Suprapubic skin (tissue), 4 donors: Measurements from ENCODE around the gene IZUMO1R.

Experiments
- POLR2A ChIP-seq, 2 donors: fragments of 450-650 bp; IDR thresholded peaks; one replicate each; pipeline ENCODE4 v1.6.1; 2017; ENCODE audit warnings: antibody characterized with exemption in 2 of 2, mild to moderate bottlenecking in 2 of 2, moderate library complexity in 2 of 2
- POLR2AphosphoS5 ChIP-seq, 3 donors: sonication (generic); formaldehyde crosslinking; IDR thresholded peaks; one replicate each; pipeline ENCODE4 v1.6.1; 2017; ENCODE audit warnings: antibody characterized with exemption in 3 of 3
- TF ChIP-seq, protein P1 (sequence below), 2 donors: fragments of 200-600 bp in 1 of 2; fragments of 450-650 bp in 1 of 2; sonication (generic) in 1 of 2; IDR thresholded peaks; one replicate each; pipeline ENCODE4 v1.5.1; 2016 to 2019; ENCODE audit warnings: antibody characterized with exemption in 2 of 2, mild to moderate bottlenecking in 1 of 2, moderate library complexity in 1 of 2

DNA sequence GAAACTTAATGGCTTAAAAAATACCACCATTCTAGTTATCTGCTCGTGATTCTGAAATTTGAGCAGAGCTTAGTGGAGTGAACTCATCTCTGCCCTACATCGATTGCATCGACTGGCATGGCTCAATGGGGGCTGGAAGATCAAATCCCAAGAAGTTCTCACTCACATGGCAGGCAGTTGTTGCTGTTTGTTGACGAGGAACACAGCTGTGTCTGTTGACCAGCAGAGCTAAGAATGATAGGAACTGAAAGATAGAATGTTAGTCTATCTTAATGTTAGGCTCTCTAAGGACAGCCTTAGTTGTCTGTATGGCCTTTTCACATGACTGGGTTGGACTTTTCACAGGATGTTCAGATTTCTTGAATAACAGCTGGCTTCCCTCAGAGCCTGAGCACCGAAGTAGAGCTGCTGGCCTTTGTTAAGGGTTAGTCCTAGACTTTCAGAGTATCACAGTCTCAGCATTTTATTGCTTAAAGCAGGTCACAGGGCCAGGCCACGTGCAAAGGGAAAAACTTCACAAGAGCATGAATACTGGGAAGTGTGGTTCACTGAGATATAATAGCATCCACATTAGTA is 31.6 kb upstream of the IZUMO1R start:
- TF ChIP-seq, protein P1, sequence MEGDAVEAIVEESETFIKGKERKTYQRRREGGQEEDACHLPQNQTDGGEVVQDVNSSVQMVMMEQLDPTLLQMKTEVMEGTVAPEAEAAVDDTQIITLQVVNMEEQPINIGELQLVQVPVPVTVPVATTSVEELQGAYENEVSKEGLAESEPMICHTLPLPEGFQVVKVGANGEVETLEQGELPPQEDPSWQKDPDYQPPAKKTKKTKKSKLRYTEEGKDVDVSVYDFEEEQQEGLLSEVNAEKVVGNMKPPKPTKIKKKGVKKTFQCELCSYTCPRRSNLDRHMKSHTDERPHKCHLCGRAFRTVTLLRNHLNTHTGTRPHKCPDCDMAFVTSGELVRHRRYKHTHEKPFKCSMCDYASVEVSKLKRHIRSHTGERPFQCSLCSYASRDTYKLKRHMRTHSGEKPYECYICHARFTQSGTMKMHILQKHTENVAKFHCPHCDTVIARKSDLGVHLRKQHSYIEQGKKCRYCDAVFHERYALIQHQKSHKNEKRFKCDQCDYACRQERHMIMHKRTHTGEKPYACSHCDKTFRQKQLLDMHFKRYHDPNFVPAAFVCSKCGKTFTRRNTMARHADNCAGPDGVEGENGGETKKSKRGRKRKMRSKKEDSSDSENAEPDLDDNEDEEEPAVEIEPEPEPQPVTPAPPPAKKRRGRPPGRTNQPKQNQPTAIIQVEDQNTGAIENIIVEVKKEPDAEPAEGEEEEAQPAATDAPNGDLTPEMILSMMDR (IDR thresholded peaks at IDR 0.05): no peak
- TF ChIP-seq POLR2A (IDR thresholded peaks at IDR 0.05): no peak
- no peak for TF ChIP-seq POLR2AphosphoS5 (IDR thresholded peaks at IDR 0.05)
